ENCODE measurements around the gene ABCE1. TPM values are rescaled to one million over a fixed set of nuclear protein-coding genes. Genes with fewer than 3 reads are reported as not detected.

ABCE1 gene
- total and polyA plus RNA-seq, 2 donors (not counting 3 experiments of a cell fraction or from before 2014, with no cell fraction given), result 38.4 to 114 TPM

- peaks cover 2% of the 10 kb centered on the region for H4K20me1 ChIP-seq (replicated peaks; ENCODE audit: control insufficient read depth, extremely low read depth, insufficient read depth, low read length)
- no peaks in the 10 kb centered on the region for H3K9me1 ChIP-seq (replicated peaks; ENCODE audit: control insufficient read depth, extremely low read depth, insufficient read depth, low read length)
- H3K9ac ChIP-seq (replicated peaks; ENCODE audit: extremely low read depth, insufficient read depth, low read length), result peak overlapping the region; percentile 90
- peaks cover 86% of the 10 kb centered on the region for H3K79me2 ChIP-seq (ENCODE audit: control insufficient read depth, insufficient read depth, low read length)
- ChIA-PET POLR2A (interaction anchor here (0.6 to 1.5 kb wide), 2 partner anchors 37 to 496 kb away, joined by 3 to 4 read pairs; no protein-coding TSS in a partner anchor), CTCF (interaction anchor here (0.9 to 2.0 kb wide), 6 partner anchors 11 to 518 kb away, joined by 3 to 5 read pairs (median 4); no protein-coding TSS in a partner anchor)
- H3K36me3 ChIP-seq (ENCODE audit: control insufficient read depth in 2 of 2, extremely low read depth in 1 of 2, insufficient read depth in 2 of 2, low read length in 2 of 2), result peaks cover 3 to 4% of the 10 kb centered on the region in 2 experiments
- H3K27ac ChIP-seq (ENCODE audit: insufficient read depth, low read depth, low read length), result peak overlapping the region; percentile 74
- TF ChIP-seq POLR2AphosphoS5 (IDR thresholded peaks at IDR 0.05; ENCODE audit: insufficient read depth, low read depth, low read length) (no peak), CTCF (IDR thresholded peaks at IDR 0.05; ENCODE audit: extremely low read depth in 1 of 2, insufficient read depth in 1 of 2, low read depth in 1 of 2, low read length in 2 of 2) (no peak), MAX (IDR thresholded peaks at IDR 0.05; ENCODE audit: insufficient read depth, insufficient read length) (peak; percentile 78), FOS (IDR thresholded peaks at IDR 0.05; ENCODE audit: borderline replicate concordance, insufficient read depth, low read length) (peak; percentile 87), GATA2 (IDR thresholded peaks at IDR 0.05; ENCODE audit: insufficient read depth, insufficient read length, low read depth, low read length) (no peak), JUN (IDR thresholded peaks at IDR 0.05; ENCODE audit: borderline replicate concordance, insufficient read depth, insufficient read length, low read depth) (peak; percentile 68), POLR2A (IDR thresholded peaks at IDR 0.05; ENCODE audit: low read depth, low read length) (no peak), MYC (IDR thresholded peaks at IDR 0.05; ENCODE audit: low read depth, low read length) (peak; percentile 75)
- peak; percentile 82 for DNase-seq (ENCODE audit: low read depth, low spot score)
- intact Hi-C loops (cut with micrococcal nuclease), result loop anchor here (1.0 to 5.0 kb wide), 5 partner anchors 9 to 1761 kb away; partner anchors contain the start of genes GAB1, HHIP, SMAD1 and ZNF827
- H3K9me3 ChIP-seq (replicated peaks; ENCODE audit: control insufficient read depth, insufficient read depth, low read length), result no peaks in the 10 kb centered on the region
- peaks cover 35% of the 10 kb centered on the region for H3K4me1 ChIP-seq (ENCODE audit: control insufficient read depth, extremely low read depth, insufficient read depth, low read length)
- H3K4me3 ChIP-seq (replicated peaks in 1 of 3; ENCODE audit: insufficient read depth in 1 of 3, low read depth in 1 of 3, low read length in 3 of 3), result peak overlapping the region; percentile 45 to 95 (median 66)
- dilution Hi-C loops (cut with MboI; ENCODE audit: extremely low pct_ligation_motif_present, low sequenced_read_pairs), result no loop called here
- H3K4me2 ChIP-seq (ENCODE audit: insufficient read depth, low read length), result peak overlapping the region; percentile 100
- peak; percentile 52 for FAIRE-seq
- no peaks in the 10 kb centered on the region for H3K27me3 ChIP-seq (ENCODE audit: control insufficient read depth in 2 of 2, insufficient read depth in 2 of 2, low read length in 2 of 2)
- BruUV-seq (replicated peaks), result no TSS peak
- H2AFZ ChIP-seq (ENCODE audit: low read depth, low read length), result peak overlapping the region; percentile 66
Measured at GRCh38 chr4:145098675-145099037, 545 bp downstream of the ABCE1 start.
